HG03135 (cell line): ENCODE measurements around the gene KHDC4.

Source experiments
- ATAC-seq: cut with Tn5 transposase; IDR thresholded peaks from one replicate; pipeline ENCODE4 v1.9.1; 2021; ENCODE audit warnings: mild to moderate bottlenecking, moderate library complexity; ENCODE audit not compliant: unreplicated experiment

The KHDC4 gene

DNA sequence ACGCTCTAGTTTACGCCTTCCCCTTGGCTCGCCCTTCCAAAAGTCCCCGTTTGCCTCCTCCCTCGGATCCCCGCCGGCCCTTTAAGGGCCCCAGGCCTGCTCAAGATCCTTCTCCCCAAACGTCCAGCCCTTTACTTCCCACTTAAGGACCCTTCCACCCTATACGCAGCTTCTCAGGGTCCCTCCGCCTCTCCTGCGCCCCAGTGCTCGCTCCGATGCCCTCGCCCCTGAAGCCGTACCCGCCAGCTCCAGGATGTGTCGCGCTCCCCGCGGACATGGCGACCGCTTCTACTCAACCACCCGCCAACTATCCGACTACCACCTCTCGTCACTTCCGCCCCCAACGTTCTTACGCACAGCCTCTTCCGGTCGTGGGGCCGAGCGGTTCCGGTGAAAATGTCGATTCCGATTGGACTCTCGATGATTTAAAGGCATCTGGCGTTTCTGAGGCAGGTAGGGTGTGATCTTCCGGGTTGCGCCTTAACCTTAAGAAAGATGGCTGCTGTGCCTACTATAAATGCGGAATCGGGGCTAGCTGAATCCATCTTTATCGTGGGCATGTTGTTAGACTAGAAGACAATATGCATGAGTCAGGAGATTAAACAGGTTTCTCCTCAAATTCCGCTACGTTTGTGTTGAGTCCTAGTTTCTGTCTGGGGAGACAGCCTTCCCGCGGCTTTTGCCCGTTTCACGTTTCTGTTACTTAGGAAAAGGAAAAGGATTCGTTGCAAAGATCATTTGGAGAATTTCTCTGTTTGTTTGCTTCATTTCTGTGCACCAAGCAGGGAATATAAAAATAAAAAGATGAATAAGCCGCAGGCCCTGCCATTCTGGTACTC lies at the start of gene KHDC4:
KHDC4 (minus strand) TSS at position 317 of the 839 bp plus-strand sequence; CDS start at position 277, 40 bp downstream.
- ATAC-seq, result peak; percentile 96

DNA sequence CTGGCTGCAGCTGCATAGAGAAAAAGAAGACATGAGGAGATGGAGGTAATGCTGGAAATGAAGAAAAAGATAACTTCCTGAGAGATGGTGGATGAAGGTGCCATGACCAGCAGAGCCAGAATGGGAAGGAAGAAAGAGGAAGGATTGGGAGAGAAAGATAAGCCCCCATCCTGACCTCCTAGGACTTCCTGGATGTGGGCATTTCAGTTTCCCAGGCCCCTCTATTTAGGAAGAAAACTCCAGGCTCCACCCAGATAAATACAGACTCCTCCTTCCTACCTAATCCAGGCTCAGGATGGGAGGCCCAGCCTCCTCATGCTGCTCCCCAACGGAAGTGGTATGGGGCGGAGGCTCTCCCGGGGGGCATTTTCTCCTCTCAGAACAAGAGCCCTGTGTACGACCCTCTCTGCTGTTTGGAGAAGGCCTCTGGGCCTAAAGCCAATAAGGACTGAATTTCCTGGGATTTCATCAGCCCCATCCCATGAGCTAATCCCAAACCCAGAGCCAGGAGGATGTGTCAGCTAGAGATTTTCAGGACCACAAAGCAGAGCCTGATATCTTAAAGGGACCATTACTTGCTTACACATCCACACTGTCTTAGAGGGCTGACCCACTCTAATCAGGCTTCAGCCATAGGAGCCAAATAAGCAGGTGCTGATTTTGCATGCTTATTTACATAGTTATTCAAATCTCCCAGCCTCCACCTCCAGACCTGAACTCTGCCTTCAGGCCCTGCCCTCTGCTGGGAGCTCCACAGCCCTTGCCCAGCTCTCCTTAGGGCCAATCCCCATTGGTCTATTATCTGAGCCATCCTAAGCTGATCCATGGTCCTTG lies 49.2 kb upstream of the KHDC4 start:
- ATAC-seq, result peak; percentile 49

DNA sequence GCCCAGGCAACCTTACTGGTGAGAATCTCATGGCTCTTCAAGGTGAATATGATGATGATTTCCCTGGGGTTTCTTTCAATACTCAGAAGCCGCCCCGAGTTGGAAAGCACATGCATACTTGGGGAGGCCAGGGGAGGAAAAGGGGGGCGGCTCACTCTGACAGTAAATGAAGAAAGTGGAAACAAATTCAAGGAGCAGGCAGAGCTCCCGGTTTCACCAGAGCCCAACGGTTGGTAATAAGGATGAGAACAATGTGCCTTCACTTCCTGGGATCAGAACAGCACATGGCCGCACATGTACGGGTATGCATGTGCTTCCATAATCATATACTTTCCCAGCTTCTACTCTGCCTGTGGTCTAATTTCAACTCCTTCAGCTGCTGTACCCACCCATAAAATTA lies 47.9 kb upstream of the KHDC4 start:
- ATAC-seq, result no peak

DNA sequence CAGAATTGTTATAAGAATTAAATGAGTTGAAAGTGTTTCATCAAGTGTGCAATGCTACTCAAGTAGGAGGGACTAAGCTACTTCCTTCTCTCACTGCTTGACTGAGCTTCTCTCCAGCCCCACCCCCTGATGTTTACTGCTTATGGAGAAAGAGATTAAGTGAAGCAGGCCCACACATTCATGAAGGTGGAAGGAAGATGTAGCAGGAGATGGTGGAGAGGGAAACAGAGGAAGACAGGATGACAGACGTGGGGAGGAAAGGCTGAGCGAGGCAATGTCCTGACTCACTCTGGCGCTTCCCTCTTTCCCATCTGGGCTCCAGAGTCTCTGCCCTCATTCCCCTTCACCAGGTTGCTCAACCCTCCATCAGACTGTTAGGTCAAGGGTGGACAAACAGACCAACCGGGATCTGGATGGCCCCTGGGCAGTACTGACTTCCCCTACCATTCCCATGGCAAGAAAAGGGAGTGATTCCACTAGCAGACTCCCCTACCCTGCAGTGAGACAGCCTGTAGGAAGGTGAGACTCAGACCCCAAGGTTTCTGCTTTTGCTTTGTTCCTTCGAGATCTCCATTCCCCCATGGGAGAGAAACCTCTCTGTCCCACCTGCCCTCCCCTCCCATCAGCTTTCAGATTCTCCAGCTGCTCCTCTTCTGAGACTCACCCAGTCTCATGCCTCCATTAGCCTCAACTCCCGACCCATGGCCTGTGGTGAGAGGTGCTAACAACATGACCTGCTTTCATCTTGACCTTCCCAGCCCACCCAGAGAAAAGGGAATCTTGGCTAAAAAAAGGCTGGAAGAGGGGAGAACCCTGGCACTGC lies 47.3 kb upstream of the KHDC4 start:
- no peak for ATAC-seq

DNA sequence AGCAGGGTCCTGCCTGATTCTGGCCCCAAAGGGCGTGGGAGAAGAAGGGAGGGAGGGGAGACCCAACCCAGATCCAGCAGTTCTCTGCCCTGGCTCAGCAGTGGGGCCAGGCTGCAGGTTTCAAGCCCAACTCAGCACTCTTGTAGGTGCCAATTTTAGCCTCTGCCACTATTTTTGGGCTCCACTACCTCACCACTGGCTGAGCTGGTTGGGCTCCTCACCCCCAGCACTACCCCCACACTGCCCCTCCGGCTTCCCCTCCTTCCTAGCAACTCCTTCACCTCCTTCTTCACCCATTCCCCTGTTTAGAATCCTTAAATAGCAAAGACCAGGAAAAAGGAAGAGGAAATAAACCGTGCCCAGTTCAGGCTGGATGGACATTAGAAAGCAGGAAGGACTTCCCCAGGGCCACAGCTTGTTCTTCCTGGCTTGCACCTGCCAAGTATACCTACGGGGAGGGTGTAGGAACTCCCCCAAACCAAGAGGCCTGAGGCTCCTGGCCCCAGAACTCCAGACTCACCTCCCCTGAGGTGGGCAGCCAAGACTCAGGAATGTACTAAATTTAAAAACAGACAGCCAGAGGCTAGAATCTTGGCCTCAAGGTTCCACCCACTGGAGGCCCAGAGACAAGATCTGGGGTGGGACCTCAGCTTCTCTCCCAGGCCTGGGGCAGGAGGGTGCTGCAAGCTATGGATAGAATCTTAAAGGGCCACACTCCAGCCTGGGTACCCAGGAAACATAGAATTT lies 45.6 kb upstream of the KHDC4 start:
- no peak for ATAC-seq

DNA sequence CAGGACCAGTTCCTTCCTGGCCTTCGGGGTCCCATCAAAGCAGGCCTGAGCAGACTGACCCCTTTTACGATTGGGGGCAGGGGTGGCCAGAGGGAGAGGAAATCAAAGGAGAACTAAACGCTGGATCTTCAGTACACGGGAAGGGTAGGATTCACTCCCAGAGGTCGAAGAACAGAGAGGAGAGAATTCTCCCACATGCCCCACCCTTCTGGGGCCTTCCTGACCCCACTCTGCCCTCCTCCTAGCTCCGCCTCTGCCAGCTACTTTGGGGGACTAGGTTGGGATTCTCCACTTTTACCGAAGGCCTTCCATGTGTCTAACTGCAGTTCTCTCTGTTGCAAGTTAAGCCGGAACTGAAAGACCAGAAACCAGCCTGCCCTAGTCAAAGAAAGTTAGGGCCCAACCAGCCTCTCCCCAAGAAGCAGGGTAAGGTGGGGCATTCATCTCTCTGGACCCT lies 44.8 kb upstream of the KHDC4 start:
- no peak for ATAC-seq

DNA sequence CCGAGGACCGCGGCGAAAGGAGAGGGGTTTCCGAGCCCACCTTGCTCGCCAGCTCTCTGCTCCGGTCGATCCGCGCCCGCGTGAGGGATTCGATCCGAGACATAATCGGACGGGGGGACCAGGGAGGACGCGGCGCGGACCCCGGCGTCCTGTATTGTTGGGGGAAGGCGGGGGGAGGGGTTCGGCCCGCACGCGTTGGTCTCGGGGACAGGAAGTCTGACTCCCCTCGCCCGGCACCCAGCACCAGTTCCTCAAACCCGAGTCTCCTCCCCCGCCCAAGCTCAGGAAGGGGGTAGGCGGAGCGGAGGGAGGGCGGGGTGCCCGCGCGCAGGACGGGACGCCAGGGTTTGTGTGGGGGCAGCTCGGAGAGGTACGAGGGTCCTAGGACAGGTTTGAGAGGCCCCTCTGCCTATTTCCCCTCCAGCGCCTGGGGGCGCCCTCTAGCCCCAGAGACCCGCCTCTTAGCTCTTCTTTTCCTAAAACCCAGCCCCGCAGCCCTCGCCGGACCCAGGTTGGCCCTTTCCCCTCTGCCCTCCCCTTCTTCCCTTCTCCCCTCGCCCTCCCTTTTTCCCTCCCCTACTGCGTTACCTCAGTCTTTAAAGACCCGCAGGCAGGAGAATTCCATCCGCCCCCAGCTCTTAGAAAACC lies 44.2 kb upstream of the KHDC4 start, which contains the start of gene ARHGEF2:
ARHGEF2 (minus strand) TSS at position 223 of the 648 bp plus-strand sequence; CDS start at position 103, 120 bp downstream.
- peak; percentile 44 for ATAC-seq

DNA sequence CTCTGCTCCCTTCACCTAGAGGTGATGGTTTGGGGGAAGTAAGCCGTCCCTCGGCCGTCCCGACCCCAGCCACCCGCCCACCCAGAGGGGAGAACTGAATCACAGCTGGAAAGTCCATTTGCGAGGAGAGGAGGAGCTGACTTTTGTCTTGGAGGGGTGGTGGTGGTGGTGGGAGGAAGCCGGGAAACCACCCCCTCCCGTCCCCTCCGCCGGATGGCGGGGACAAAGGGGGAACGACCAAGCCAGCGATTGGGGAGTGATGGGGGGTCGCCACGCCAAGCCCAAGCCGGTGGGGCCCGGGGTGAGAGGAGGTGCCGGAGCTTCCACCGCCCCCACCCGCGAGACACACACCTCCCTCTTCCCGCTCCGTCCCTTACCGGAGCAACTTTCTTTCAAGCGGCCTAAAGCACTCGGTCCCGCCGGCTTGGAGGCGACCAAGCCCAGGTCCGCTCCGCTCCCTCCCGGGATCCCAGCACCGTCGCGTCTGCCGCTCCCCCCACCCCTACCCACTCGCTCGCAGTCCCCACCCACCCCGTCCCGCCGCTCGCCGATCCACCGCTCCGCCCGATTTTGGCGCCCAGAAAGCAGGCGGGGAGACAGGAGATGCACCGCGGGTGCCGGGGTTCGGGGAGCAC lies 43.6 kb upstream of the KHDC4 start:
- ATAC-seq, result peak; percentile 10

DNA sequence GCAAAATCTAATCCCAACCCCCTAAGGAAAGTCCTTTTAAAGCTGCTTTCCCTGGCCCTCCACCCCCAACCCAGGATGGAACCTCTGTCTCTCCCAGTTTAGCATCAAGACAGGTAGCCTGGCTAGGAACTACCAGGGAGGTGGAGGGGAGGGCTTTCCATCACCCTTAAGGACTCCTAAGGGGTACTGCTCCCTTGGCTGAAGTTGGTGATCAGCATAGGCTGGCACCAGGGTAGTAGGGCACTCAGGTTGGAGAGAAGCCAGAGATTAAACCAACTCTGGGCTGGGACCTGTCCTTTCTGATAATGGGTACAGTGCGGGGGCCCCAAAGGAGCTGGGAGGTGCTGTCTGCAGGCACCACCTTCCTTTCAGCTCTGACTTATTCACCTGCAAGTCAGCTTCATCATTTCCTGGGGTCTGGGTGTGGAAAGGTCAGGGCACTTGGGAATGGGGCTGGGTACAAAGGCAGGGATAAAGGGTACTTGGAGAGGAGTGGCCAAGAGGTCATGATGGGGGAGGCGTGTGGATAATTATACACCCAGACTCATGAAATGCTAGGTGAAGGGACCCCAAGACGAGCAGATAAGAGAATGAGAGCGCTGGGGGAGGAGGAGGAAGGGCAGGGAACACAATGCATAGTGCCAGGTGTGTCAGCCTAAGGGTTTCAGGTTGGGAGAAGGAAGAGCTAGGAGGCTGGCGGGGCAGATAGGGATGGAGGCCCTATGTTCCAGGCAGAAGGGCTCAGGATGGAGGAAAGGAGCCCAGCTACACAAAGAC lies 42.9 kb upstream of the KHDC4 start:
- no peak for ATAC-seq

DNA sequence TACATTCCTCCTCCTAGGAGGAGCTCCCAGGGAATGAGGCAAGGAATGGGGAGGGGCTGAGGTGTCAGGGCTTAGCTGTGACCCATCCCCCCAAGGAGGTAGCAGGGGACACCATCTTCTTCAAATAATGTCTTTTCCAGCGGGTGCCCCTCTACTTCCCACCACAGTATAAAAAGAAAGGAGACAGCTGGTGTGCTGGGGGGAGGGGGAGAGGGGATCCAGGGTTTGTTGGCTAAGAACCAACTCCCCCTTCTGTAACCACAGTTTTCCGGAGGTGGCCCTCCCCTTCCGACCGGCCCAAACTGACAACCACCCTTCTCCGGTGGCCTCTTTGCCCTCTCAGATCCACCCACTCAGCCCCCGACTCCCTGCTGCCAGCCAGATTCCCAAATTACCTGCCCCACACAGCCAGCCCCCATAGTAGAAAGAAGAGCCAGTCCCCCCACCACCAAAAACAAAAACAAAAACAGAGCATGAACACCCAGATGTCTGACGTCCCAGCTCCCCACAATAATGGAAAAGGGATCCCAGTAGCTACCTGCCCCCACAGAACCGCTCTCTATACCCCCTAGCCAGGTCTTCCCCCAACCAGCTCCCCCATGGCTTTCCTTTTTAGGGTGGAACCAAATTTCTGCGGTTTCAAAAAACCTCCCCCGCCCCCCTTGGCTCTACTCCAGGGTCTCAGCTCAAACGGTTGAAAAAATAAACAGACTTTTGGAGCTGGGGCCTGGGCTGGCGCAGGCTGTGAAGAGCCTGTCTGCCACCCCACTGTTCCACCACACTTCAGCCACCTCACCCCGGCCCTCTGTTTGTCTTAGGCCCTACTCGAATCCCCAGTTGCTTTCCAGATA lies 42.1 kb upstream of the KHDC4 start:
- no peak for ATAC-seq

DNA sequence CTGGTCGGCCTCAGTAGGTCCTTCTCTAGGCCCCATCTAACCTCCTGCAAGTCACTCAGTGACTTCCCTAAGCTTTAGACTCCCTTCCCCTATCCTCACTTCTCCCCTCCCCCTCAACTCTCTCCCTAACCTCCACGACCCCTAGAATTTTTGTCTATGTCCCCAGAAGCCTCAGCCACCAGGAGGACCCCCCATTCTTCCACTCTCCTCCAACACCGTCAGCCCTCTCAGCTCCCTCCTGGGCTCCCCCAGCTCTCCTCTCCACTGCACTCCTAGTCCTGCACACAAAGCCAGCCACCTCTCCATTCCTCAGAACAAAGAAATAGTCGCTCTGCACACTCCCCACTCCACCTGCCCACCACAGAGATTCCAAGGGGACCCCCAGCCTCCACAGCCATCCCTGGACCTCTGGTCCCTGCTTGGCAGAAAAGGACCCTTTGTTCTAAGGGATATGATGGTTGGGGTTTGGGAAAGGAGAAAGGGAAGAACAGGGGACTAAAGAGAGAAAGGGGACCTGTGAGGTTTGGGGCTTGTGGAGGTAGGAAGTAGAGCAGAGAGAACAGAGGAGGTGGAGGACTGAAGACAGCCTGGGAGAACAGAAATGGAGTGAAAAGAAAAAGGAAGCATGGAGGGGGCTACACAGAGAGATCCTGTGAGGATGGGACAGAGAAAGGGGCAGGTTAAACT lies 41.3 kb upstream of the KHDC4 start:
- no peak for ATAC-seq

DNA sequence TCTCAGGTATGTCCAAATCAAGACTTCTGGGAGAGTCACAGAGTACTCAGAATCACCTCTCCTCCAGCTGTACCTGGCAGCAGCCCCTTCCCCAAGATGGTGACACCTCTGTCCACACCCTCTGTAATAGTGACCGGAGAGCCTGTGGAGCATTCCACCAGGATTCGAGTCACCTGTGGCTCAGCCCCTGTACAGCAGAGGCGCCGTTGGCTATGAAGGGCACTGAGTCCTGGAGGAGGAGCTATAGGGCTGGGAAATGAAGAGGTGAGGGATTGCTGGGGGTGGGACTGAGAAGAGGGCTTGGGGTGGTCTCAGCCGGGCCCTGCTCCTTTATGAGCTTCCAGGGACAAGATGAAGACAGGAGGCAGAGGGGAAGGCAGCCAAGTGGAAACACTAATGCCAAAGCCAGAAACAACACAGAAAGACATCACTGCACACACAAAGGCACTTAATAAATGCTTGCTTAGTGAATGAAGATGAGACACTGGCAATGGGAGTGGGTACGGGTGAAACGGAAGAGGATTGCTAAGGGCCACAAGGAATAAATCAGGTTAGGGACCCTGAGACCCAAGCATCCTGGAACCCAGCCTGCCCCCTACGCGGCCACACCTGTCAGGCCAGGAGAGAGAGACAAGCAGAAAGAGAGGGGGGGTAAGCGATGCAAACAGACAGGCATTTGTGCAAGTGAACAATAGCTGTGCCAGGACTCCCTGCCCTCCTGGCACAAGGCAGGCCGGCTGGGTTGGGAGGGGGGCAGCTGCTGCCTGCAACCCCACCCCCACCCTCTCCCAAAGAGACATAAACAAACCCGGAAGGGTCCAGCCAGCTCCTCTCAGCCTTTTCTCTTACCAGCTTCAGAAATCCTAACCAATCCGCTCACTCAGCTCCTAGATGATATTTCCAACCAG lies 40.2 kb upstream of the KHDC4 start:
- ATAC-seq, result no peak

DNA sequence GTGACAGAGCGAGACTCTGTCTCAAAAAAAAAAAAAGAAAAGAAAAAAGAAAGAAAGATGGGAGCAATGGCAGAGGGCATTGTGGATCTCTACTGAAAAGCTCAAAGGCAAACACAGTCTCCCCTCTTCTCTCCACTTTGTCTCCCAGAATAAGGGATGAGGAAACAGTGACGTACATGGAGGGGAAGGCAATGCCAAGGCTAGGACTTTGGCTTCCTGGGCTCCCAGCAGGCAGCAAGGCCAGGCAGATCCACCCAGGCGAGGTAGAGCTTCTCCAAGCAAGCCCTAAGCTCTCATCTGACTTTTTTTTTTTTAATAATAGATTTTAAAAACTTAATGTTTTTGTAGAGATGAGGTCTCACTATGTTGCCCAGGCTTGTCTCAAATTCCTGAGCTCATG lies 39.5 kb upstream of the KHDC4 start:
- ATAC-seq, result no peak

DNA sequence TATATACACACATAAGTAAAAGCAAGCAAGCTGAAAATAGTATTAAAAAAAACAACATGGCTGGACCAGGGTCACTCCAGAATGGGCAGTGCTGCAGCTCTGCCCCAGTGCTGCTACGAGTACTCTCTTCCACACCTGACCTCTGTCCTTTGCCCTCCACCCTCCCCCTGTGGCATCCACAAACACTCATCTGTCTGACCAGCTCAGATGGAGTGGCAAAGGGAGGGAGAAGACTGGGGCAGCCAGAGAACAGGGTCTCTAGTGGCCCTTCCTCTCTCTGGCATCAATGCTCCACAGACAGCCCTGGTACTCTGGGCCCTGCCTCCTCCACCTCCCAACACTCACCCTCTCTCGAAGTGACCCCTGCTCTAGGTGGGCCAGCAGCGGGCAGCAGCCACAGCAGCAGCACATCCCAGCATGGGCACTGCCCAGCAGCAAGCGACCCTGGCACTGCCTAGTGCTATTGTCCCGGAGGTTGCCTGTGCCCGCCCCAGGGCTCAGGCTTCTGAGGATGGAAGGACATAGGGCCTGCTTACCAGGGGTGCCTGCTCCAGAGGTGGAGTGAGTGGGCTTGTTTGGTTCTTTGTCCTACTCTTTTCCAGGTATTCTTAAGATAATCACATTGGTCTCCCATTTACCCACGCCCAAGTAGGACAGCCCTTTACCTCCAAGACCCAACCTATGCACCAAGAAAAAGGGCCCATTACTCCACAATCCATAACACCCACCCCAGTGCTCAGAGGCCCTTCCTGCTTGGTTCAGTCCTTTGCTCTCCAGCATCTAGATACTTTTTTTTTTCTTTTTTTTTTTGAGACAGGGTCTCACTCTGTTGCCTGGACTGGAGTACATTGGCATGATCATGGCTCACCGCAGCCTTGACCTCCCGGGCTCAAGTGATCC lies 37.9 kb upstream of the KHDC4 start:
- ATAC-seq, result no peak
